ENCODE measurements around the gene KDM4B.
"Not testable (repeated sequence)": the region's sequence is repeated elsewhere in the genome, so short reads cannot be mapped to it uniquely, and the experiment has no call there.

KDM4B gene

GRCh38 chr19:4968462-4969291 lies at the start of gene KDM4B:
Gene KDM4B, plus strand, starts transcription at chr19:4969113. Its CDS starts 63,778 bp downstream, at chr19:5032891.
- DNase-seq = peak; percentile 99

GRCh38 chr19:4922530-4923275 lies 46.2 kb upstream of the KDM4B start:
- DNase-seq = no peak

GRCh38 chr19:4923276-4923747 lies 45.6 kb upstream of the KDM4B start:
- DNase-seq = no peak

DNA sequence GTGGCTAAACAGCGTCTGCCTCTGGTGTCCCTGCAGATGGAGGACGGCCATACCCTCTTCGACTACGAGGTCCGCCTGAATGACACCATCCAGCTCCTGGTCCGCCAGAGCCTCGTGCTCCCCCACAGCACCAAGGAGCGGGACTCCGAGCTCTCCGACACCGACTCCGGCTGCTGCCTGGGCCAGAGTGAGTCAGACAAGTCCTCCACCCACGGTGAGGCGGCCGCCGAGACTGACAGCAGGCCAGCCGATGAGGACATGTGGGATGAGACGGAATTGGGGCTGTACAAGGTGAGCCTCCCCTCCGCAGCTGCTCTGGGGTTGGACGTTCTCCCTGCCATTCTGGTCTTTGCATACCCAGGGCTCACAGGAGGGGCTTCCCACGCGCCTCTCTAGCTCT lies 39.7 kb upstream of the KDM4B start:
- no peak for DNase-seq

- DNase-seq = no peak
Measured at GRCh38 chr19:4930664-4931063, 38.2 kb upstream of the KDM4B start.

GRCh38 chr19:4932711-4933110 lies 36.2 kb upstream of the KDM4B start:
- no peak for DNase-seq

- DNase-seq = peak; percentile 50
Measured at GRCh38 chr19:4933528-4933927, 35.4 kb upstream of the KDM4B start.

DNA sequence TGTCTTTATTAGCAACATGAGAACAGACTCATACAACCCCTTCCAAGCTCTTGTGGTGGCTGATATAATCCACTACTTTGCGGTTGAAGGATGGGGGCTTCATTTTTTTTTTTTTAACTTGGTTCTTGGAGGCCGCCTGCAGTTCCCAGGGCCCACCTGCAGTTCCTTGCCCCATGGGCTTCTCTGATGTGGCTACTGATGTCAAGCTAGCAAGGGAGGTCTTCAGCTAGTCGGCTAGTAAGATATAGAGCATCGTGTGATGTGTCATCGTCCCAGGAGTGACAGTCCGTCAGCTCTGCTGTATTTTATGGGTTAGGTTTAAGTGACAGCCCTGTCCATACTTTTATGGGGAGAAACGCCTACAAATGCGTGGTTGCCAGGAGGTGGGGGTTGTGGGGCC lies 33.5 kb upstream of the KDM4B start:
- no peak for DNase-seq

GRCh38 chr19:4937060-4937459 lies 31.9 kb upstream of the KDM4B start:
- no peak for DNase-seq

DNA sequence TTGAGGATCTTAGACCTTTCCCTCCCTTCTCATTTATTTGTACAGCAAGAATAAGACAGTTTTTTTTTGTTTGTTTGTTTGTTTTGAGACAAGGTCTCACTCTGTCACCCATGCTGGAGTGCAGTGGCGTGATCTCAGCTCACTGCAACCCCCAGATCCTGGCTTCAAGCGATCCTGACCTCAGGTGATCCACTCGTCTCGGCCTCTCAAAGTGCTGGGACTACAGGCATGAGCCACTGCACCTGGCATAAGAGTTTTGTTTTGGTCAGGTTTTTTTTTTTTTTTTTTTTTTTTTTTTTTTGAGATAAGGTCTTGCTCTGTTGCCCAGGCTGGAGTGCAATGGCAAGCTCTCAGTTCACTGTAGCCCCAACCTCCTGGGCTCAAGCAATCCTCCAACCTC lies 30.5 kb upstream of the KDM4B start:
- DNase-seq = not testable (repeated sequence)

GRCh38 chr19:4939466-4939865 lies 29.4 kb upstream of the KDM4B start:
- DNase-seq = no peak

GRCh38 chr19:4941638-4942169 lies 27.2 kb upstream of the KDM4B start:
- not testable (repeated sequence) for DNase-seq

DNA sequence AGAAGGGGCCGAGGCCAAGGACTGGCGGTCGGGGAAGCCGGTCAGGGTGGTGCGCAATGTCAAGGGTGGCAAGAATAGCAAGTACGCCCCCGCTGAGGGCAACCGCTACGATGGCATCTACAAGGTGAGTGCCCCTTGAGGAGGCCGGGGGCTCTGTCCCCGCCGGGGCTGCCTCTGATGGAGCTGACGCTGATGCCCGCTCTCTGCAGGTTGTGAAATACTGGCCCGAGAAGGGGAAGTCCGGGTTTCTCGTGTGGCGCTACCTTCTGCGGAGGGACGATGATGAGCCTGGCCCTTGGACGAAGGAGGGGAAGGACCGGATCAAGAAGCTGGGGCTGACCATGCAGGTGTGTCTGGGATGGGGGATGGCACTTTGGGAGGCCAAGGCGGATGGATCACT lies 18.3 kb upstream of the KDM4B start:
- not testable (repeated sequence) for DNase-seq

DNA sequence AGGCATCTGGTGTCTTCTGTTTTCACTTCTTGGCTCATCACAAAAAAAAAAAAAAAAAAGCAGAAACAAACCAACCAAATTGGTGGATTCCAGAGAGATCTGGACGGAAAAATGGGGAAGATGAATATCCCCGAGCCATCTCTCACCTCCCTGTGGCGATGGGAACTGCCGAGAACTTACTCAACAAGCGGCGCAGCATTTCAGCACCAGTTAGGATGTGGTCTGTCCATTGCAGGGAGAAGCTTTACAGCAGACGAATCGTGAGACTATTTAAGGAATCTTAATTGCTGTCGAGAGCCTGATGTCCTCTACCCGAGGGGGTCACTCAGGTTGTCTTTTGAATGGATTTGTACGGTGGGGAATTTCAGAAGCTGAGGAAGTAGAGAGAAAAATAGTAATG lies 17.3 kb upstream of the KDM4B start:
- no peak for DNase-seq

DNA sequence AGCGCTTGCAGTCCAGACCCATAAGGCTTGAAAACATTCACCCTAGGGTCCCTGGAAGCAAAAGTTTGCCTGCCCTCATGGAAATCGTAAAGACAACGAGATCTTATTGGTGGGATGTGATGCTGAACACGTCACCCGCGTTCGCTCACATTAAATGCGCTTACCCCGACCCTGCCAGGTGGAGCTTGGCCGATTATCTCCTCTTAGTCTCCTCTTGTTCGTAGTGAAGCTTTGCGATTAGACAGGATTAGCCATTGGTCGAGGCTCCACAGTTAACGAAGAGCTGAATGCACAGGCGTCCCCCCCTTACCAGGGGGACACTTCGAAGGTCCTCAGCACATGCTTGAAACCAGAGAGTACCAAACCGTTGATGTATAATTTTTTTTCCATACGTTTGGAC lies 16.0 kb upstream of the KDM4B start:
- DNase-seq = no peak

- DNase-seq = not testable (repeated sequence)
Measured at GRCh38 chr19:4954320-4955149, 14.4 kb upstream of the KDM4B start.

- DNase-seq = no peak
Measured at GRCh38 chr19:4955274-4955673, 13.6 kb upstream of the KDM4B start.

DNA sequence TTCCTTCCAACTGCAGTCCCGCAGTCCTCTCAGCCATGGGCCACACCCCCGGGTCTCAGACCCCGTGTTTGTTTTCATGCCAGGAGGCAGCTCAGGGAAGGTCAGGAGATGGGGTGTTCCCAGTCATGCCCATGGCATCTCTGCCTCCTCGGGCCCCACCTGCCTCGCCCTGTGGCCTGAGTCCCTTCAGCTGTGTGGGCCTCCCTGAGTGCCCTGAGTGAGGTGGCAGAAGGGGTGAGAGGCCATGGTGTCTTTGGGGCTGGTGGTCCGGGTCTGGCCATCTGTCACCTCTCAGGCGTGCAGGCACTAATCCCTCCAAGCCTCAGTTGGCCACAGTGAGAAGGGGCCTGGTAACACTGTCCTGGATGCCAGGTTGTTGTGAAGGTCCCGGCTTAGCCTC lies 10.9 kb upstream of the KDM4B start:
- no peak for DNase-seq

DNA sequence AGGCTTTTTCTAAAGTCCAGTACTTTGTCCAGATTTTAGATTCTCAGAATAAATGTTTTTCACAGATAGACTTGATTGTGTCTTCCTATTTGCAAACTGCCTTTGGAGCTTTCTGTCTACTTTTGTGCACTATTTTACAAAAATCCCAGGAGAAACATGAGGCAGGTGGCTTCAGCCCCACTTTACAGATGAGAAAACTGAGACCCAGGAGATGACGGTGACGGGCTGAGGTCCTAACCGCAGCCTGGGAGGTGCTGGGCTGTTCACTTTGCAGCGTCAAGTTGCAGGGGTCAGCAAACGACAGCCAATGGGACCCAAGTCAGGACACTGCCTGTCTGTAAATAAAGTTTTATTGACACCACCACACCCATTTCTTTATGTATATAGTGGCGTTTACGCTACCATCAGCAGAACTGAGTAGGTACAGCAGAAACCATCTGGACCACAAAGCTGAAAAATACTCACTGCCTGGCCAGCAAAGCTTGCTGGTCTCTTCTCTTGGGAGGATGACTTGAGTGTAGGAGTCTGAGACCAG lies 6.8 kb upstream of the KDM4B start:
- DNase-seq = no peak

DNA sequence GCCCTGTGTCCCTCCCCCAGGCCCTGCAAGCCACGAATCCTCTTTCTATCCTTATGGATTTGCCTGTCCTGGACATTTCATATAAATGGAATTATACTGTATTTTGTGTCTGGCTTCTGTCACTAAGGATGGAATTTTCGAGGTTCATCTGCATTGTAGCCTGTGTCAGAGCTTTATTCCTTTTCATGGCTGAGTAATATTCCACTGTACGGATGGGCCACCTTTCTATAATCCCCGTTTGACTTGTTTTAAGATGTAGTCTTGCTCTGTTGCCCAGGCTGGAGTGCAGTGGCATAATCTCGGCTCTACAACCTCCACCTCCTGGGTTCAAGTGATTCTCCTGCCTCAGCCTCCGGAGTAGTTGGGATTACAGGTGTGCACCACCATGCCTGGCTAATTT lies 3.9 kb upstream of the KDM4B start:
- no peak for DNase-seq

- no peak for DNase-seq
Measured at GRCh38 chr19:4966591-4966990, 2.3 kb upstream of the KDM4B start.

DNA sequence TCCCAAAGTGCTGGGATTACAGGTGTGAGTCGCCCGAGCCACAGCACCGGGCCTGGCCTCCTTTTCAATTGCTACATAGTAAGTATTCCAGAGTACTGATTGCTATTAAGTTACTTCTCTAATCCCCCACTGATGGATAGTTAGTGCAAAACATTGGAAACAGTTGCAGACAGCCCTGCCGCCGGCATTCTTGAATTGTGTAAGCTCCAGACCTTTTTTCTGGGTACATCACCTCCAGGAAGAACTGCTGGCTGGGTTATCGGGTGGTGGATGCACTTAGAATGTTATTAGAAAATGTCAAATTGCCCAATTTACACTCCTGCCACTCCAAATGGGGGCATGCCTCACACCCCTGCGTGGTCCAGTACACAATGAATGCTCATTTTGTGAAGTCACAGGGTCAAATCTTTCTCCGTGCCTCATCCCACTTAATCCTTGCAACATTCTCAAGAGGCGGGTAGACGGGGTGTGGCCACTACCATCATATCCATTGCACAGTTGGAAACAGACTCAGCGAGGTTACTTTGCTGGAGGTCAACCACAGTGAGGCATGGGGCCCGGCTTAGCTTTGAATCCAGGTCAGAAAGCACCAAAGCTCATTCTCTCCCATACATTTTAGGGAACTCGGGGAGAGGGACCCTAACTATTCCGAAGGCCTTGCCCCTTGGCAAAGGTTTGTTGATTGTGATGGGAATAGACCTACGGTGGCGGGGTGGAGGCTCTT lies 1.0 kb upstream of the KDM4B start:
- DNase-seq = no peak
